Hepatocyte (in vitro differentiated cells): ENCODE results near the gene PLSCR5.

Experiments
- EZH2phosphoT487 ChIP-seq: fragments of 200-600 bp; sonication (generic); IDR thresholded peaks from one replicate; pipeline ENCODE4 v1.6.1; 2018; ENCODE audit warnings: antibody characterized with exemption, mild to moderate bottlenecking, low read depth, moderate library complexity; ENCODE audit not compliant: unreplicated experiment, severe bottlenecking
- TF ChIP-seq, protein P1 (sequence below): fragments of 200-600 bp; sonication (generic); IDR thresholded peaks from 2 replicates; pipeline ENCODE4 v1.5.1; 2016; ENCODE audit warnings: antibody characterized with exemption, mild to moderate bottlenecking; ENCODE audit not compliant: poor library complexity

DNA sequence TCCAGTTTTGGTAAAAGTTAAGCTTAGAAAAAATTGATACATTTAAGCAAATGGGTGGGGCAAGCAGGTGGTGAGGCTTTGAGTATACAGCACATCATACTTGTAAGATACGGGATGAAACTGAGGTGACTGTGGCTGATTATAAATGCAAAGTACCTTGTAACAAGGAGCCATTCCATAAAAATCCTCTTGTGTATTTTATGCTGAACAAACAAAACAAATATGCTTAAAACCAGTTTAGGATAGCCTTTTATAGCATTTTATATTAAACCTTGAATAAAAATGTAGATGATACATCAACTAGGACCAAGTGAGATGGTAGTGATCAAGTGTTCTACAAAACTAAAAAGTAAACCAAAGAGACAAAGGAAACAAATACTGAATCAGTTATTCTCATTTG lies 64.2 kb downstream of the PLSCR5 start:
- TF ChIP-seq, protein P1, sequence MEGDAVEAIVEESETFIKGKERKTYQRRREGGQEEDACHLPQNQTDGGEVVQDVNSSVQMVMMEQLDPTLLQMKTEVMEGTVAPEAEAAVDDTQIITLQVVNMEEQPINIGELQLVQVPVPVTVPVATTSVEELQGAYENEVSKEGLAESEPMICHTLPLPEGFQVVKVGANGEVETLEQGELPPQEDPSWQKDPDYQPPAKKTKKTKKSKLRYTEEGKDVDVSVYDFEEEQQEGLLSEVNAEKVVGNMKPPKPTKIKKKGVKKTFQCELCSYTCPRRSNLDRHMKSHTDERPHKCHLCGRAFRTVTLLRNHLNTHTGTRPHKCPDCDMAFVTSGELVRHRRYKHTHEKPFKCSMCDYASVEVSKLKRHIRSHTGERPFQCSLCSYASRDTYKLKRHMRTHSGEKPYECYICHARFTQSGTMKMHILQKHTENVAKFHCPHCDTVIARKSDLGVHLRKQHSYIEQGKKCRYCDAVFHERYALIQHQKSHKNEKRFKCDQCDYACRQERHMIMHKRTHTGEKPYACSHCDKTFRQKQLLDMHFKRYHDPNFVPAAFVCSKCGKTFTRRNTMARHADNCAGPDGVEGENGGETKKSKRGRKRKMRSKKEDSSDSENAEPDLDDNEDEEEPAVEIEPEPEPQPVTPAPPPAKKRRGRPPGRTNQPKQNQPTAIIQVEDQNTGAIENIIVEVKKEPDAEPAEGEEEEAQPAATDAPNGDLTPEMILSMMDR: no peak
- TF ChIP-seq EZH2phosphoT487: no peak
